Ovary (tissue), 9 donors: Measurements from ENCODE around the gene GRK2. TPM values are rescaled to one million over a fixed set of nuclear protein-coding genes. Genes with fewer than 3 reads are reported as not detected.

ENCODE experiments used
- DNase-seq, 5 donors: peaks; one replicate each; pipeline ENCODE4 v3.0.0-alpha.2; 2019 to 2020
- H3K27ac ChIP-seq, 2 donors: fragments of 200-600 bp; one replicate each; pipeline versions ENCODE4 v1.5.1 to v1.8.0; 2019 to 2022
- H3K27me3 ChIP-seq: fragments of 200-600 bp; one replicate; pipeline ENCODE4 v1.8.0; 2022
- H3K36me3 ChIP-seq: fragments of 200-600 bp; sonication (generic); one replicate; pipeline ENCODE4 v1.5.1; 2019
- H3K4me1 ChIP-seq: one replicate; pipeline ENCODE4 v1.8.1; 2013; ENCODE audit warnings: mild to moderate bottlenecking, moderate library complexity; ENCODE audit not compliant: insufficient read depth
- H3K4me3 ChIP-seq: fragments of 200-600 bp; sonication (generic); one replicate; pipeline ENCODE4 v1.5.1; 2017
- H3K9me3 ChIP-seq, 2 donors: fragments of 200-600 bp in 1 of 2; sonication (generic) in 1 of 2; one replicate each; pipeline versions ENCODE4 v1.5.1 to v1.8.1; 2013 to 2019; ENCODE audit warnings: mild to moderate bottlenecking in 1 of 2, moderate library complexity in 1 of 2
- EP300 ChIP-seq: sonication (generic); formaldehyde crosslinking; IDR thresholded peaks from one replicate; pipeline ENCODE4 v1.6.1; 2017; ENCODE audit warnings: antibody characterized with exemption
- POLR2A ChIP-seq: fragments of 450-650 bp; IDR thresholded peaks from one replicate; pipeline ENCODE4 v1.6.1; 2017; ENCODE audit warnings: antibody characterized with exemption, mild to moderate bottlenecking, moderate library complexity
- WGBS, 3 donors: extraction: QIAGEN DNeasy Blood & Tissue Kit in 1 of 3; methylation state at CpG; one replicate each; pipeline versions ENCODE4 v1.1.5 to v1.1.7; 2013 to 2017; 5-methylcytosine and 5-hydroxymethylcytosine counted together
- intact Hi-C, 4 donors: fragments of 100-400 bp; cut with DNase I; formaldehyde crosslinking; loops; one replicate each; pipeline versions ENCODE4 v1.11.0 to v1.15.1; 2022 to 2023
- polyA plus RNA-seq, 2 donors: library from polyadenylated mRNA; stranded (reverse); fragments of 200-250 nt in 1 of 2; fragments of 350-450 nt in 1 of 2; fragmentation: Illumina TruSeq in 1 of 2; extraction: RNeasy Lipid Tissue Mini Kit (QIAGEN cat#74804) in 1 of 2; gene quantifications; one replicate each; pipeline ENCODE4 v1.2.3, GENCODE V29; 2013 to 2014
- total RNA-seq, 7 donors: library from RNA; depleted of rRNA in 2 of 7; stranded (reverse); fragments of >200 nt in 2 of 7; fragmentation: NEBNext Ultra II Directional in 3 of 7; extraction: Animal tissue kit (Norgen Biotek cat#: 25700) in 3 of 7; gene quantifications; one replicate each; pipeline versions ENCODE4 v1.1.0 to v1.2.4, GENCODE V29; 2016 to 2023
- TF ChIP-seq, protein P1 (sequence below), 3 donors: fragments of 450-650 bp in 2 of 3; fragments of 200-600 bp in 1 of 3; IDR thresholded peaks; one replicate each; pipeline versions ENCODE4 v1.5.1 to v1.8.0; 2016 to 2022; ENCODE audit warnings: antibody characterized with exemption in 3 of 3, mild to moderate bottlenecking in 1 of 3
- donor health status: DM: no; HTN: no; CAD: no; lungs with moderate emphysema.
- donor health status: DM: no; HTN: no; CAD: no.
- donor health status: Bipolar disorder and iron deficiency.
- donor health status: DM: yes; HTN: yes; CAD: no.
- donor health status: DM: no; HTN: no; CAD: no.
- donor health status: DM: yes; HTN: yes; CAD: no.

Gene GRK2
- total and polyA plus RNA-seq, 9 donors: 21.5 to 58.1 (median 40.5) TPM

GRCh38 chr11:67275606-67276409, 9.5 kb downstream of the GRK2 start:
- Histone ChIP-seq H3K36me3 (no peaks in the 10 kb centered on the region), H3K4me3 (no peak overlapping the region), H3K27ac (peak overlapping the region; percentile 60 to 66), H3K9me3 (no peaks in the 10 kb centered on the region), H3K4me1 (peaks cover 50% of the 10 kb centered on the region), H3K27me3 (no peaks in the 10 kb centered on the region)
- TF ChIP-seq, protein P1, sequence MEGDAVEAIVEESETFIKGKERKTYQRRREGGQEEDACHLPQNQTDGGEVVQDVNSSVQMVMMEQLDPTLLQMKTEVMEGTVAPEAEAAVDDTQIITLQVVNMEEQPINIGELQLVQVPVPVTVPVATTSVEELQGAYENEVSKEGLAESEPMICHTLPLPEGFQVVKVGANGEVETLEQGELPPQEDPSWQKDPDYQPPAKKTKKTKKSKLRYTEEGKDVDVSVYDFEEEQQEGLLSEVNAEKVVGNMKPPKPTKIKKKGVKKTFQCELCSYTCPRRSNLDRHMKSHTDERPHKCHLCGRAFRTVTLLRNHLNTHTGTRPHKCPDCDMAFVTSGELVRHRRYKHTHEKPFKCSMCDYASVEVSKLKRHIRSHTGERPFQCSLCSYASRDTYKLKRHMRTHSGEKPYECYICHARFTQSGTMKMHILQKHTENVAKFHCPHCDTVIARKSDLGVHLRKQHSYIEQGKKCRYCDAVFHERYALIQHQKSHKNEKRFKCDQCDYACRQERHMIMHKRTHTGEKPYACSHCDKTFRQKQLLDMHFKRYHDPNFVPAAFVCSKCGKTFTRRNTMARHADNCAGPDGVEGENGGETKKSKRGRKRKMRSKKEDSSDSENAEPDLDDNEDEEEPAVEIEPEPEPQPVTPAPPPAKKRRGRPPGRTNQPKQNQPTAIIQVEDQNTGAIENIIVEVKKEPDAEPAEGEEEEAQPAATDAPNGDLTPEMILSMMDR (IDR thresholded peaks at IDR 0.05): no peak
- TF ChIP-seq EP300 (no peak), POLR2A (no peak)
- intact Hi-C loops: loop anchor here in 1 of 4 donors (10.0 kb wide), 1 partner anchor 119 kb away; the partner anchor contains the start of gene RAD9A
- 85 to 93% (median 89%) methylated on average over 17 of the region's 17 CpGs for WGBS, 3 donors
- DNase-seq: peak in 2 of 5 donors; percentile 23 to 40

GRCh38 chr11:67276781-67277230, 10.5 kb downstream of the GRK2 start:
- TF ChIP-seq EP300 (no peak), POLR2A (no peak)
- TF ChIP-seq, protein P1 (IDR thresholded peaks at IDR 0.05): no peak
- WGBS, 3 donors: 38 to 42% (median 42%) methylated on average over 16 of the region's 16 CpGs
- Histone ChIP-seq H3K9me3 (no peaks in the 10 kb centered on the region), H3K27me3 (no peaks in the 10 kb centered on the region), H3K4me3 (peak overlapping the region; percentile 15), H3K27ac (peak overlapping the region; percentile 33 to 81), H3K4me1 (peaks cover 47% of the 10 kb centered on the region), H3K36me3 (no peaks in the 10 kb centered on the region)
- DNase-seq: peak in 2 of 5 donors; percentile 51 to 58
- intact Hi-C loops: loop anchor here in 1 of 4 donors (10.0 kb wide), 1 partner anchor 118 kb away; the partner anchor contains the start of gene RAD9A

DNA sequence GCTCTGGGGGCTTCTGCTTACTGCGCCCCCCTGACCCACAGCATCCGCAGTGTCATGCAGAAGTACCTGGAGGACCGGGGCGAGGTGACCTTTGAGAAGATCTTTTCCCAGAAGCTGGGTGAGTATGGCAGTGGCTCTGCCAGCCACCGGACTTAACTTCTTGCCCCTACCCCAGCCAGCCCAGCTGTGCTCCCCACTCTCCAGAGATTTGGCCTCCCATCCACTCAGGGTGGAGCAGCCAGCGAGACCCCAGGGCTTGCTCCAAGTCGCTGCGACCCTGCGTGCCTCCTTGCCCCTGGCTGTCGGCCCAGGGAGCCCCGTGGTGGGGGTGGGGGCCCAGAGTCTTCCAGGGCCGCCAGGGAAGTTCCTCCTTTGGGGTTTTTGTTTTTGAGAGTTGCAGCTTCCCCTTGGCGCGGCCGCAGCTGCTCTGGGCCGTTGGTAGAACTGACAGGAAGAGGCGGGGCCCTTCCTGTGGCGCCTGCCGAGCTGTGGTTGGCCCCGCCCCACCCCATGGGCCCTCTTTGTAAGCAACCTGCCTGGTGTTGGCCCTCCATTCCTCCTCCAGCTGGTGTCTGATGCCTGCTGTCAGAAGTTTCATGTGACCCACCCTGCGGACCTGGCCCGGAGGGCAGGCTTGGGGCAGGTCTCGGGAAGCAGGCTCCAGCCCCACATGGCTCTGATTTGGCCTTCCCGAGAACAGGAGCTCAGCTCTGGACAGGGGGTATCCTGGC, 11.1 kb downstream of the GRK2 start:
- intact Hi-C loops: loop anchor here in 1 of 4 donors (10.0 kb wide), 1 partner anchor 117 kb away; the partner anchor contains the start of gene RAD9A
- Histone ChIP-seq H3K27me3 (no peaks in the 10 kb centered on the region), H3K4me3 (peak overlapping the region; percentile 15), H3K9me3 (no peaks in the 10 kb centered on the region), H3K27ac (peak overlapping the region; percentile 67 to 81), H3K36me3 (no peaks in the 10 kb centered on the region), H3K4me1 (peaks cover 44% of the 10 kb centered on the region)
- peak; percentile 80 to 88 (median 83) for DNase-seq
- TF ChIP-seq EP300: no peak
- no peak for TF ChIP-seq POLR2A
- TF ChIP-seq, protein P1 (IDR thresholded peaks at IDR 0.05): no peak
- WGBS, 3 donors: 11 to 20% (median 14%) methylated on average over 22 to 24 of the region's 24 CpGs

DNA sequence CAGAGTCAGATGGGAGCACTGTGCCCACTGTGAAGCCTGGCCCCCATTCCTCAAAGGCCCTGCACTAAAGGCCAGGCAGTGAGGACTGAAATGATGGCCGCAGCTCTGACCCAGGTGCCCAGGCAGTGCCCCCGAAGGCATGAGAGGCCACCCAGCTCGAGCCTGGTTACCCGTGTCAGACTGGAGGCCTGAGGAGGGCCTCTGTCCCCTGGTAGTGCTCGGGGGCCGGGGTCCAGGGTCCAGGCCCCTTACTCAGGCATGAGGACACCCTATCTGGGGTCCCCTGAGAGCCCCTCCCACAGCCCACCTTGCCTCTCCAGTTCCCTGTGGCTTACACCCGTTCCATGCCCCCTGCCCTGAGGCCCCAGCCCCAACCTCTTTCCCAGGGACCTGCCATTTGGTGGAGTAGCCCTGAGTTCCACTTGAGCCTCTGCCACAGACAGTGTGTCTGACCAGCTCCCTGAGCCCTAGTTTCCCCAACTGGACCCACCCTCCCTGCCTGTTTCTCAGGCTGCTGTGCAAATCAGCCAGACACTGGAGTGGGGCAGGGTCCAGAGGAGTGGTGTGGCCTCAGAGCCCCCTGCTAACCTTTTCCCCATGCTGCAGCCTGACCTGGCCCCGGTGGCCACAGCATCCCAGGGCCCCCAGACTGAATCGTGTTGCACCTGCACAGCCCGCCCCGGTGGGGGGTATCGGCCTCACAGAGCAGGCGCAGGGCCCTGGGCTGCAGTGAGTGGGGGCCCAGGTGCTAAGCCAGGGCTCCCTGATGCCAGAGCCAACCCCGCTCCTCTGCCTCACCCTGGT, 12.1 kb downstream of the GRK2 start:
- H3K4me3 ChIP-seq: no peak overlapping the region
- 87 to 93% (median 88%) methylated on average over 12 to 14 of the region's 14 CpGs for WGBS, 3 donors
- no peak for TF ChIP-seq POLR2A
- TF ChIP-seq EP300: no peak
- TF ChIP-seq, protein P1 (IDR thresholded peaks at IDR 0.05): no peak
- no peaks in the 10 kb centered on the region for H3K9me3 ChIP-seq
- peaks cover 42% of the 10 kb centered on the region for H3K4me1 ChIP-seq
- H3K27ac ChIP-seq: peak overlapping the region; percentile 67 to 81
- H3K27me3 ChIP-seq: no peaks in the 10 kb centered on the region
- H3K36me3 ChIP-seq: no peaks in the 10 kb centered on the region
- peak in 2 of 5 donors; percentile 32 to 40 for DNase-seq
- intact Hi-C loops: loop anchor here in 1 of 4 donors (10.0 kb wide), 1 partner anchor 116 kb away; the partner anchor contains the start of gene RAD9A
